Testis (tissue), 3 donors: ENCODE results near the gene CFAP157. TPM values are rescaled to one million over a fixed set of nuclear protein-coding genes. Genes with fewer than 3 reads are reported as not detected.

Experiments used
- DNase-seq: peaks from one replicate; pipeline ENCODE4 v3.0.0-alpha.2; 2019
- H3K27ac ChIP-seq, 2 donors: fragments of 200-600 bp; sonication (generic); one replicate each; pipeline ENCODE4 v1.5.1; 2019
- H3K27me3 ChIP-seq: fragments of 200-600 bp; sonication (generic); one replicate; pipeline ENCODE4 v1.5.1; 2019
- H3K36me3 ChIP-seq: fragments of 200-600 bp; sonication (generic); one replicate; pipeline ENCODE4 v1.5.1; 2017; ENCODE audit warnings: low read depth; ENCODE audit errors: missing control alignments
- H3K4me1 ChIP-seq: fragments of 200-600 bp; sonication (generic); one replicate; pipeline ENCODE4 v1.5.1; 2019
- H3K4me3 ChIP-seq, 2 donors: fragments of 200-600 bp; sonication (generic); one replicate each; pipeline ENCODE4 v1.5.1; 2017 to 2019
- H3K9me3 ChIP-seq: fragments of 200-600 bp; sonication (generic); one replicate; pipeline ENCODE4 v1.5.1; 2017
- CTCF ChIP-seq, 3 experiments: fragments of 450-650 bp in 2 of 3; fragments of 200-600 bp in 1 of 3; sonication (generic) in 1 of 3; IDR thresholded peaks; one replicate each; pipeline ENCODE4 v1.5.1; 2016 to 2019; ENCODE audit warnings: antibody characterized with exemption in 3 of 3, mild to moderate bottlenecking in 2 of 3, moderate library complexity in 1 of 3
- POLR2A ChIP-seq: fragments of 450-650 bp; IDR thresholded peaks from one replicate; pipeline ENCODE4 v1.6.1; 2017; ENCODE audit warnings: antibody characterized with exemption, mild to moderate bottlenecking, moderate library complexity
- WGBS, 2 donors: methylation state at CpG; one replicate each; pipeline ENCODE4 v1.1.5; 2018; 5-methylcytosine and 5-hydroxymethylcytosine counted together
- intact Hi-C: fragments of 100-400 bp; cut with DNase I; formaldehyde crosslinking; loops from one replicate; pipeline ENCODE4 v1.15.1; 2023; ENCODE audit warnings: low total_unique reads
- polyA plus RNA-seq: library from polyadenylated mRNA; stranded (reverse); fragments of 350-450 nt; fragmentation: Illumina TruSeq; extraction: RNeasy Lipid Tissue Mini Kit (QIAGEN cat#74804); gene quantifications from one replicate; pipeline ENCODE4 v1.2.3, GENCODE V29; 2014; ENCODE audit warnings: low read depth, low replicate concordance; ENCODE audit not compliant: insufficient read depth
- total RNA-seq, 2 donors: library from RNA; depleted of rRNA; stranded (reverse); fragments of >200 nt; gene quantifications; one replicate each; pipeline ENCODE4 v1.2.3, GENCODE V29; 2016

CFAP157 gene
- total and polyA plus RNA-seq, 3 donors from 2014 or later, result 11.6 to 30.6 (median 26.5) TPM

GRCh38 chr9:127730799-127731410 lies 24.1 kb downstream of the CFAP157 start:
- Histone ChIP-seq H3K36me3 (no peaks in the 10 kb centered on the region), H3K4me1 (peaks cover 35% of the 10 kb centered on the region), H3K4me3 (no peak overlapping the region), H3K27ac (peak overlapping the region in 1 of 2 donors; percentile 7), H3K27me3 (no peaks in the 10 kb centered on the region), H3K9me3 (no peaks in the 10 kb centered on the region)
- peak; percentile 49 for DNase-seq
- intact Hi-C loops, result loop anchor here (5.0 to 10.0 kb wide), 2 partner anchors 139 to 144 kb away; partner anchors contain the start of gene AK1
- 62 to 67% methylated on average over 3 to 9 of the region's 9 CpGs for WGBS, 2 donors
- no peak for TF ChIP-seq POLR2A
- TF ChIP-seq CTCF (IDR thresholded peaks at IDR 0.05), result no peak

- WGBS, 2 donors, result 48 to 54% methylated on average over 4 to 16 of the region's 16 CpGs
- no peaks in the 10 kb centered on the region for H3K9me3 ChIP-seq
- no peak overlapping the region for H3K27ac ChIP-seq
- intact Hi-C loops, result loop anchor here (5.0 to 10.0 kb wide), 2 partner anchors 140 to 143 kb away; partner anchors contain the start of gene AK1
- peaks cover 35% of the 10 kb centered on the region for H3K4me1 ChIP-seq
- no peaks in the 10 kb centered on the region for H3K36me3 ChIP-seq
- no peaks in the 10 kb centered on the region for H3K27me3 ChIP-seq
- DNase-seq, result peak; percentile 59
- TF ChIP-seq POLR2A, result no peak
- TF ChIP-seq CTCF (IDR thresholded peaks at IDR 0.05), result no peak
- no peak overlapping the region for H3K4me3 ChIP-seq
Measured at GRCh38 chr9:127731938-127732337, 25.1 kb downstream of the CFAP157 start.

GRCh38 chr9:127732444-127732843 lies 25.7 kb downstream of the CFAP157 start:
- no peak for TF ChIP-seq CTCF (IDR thresholded peaks at IDR 0.05)
- H3K27ac ChIP-seq, result no peak overlapping the region
- DNase-seq, result no peak
- 93 to 94% methylated on average over 12 to 21 of the region's 21 CpGs for WGBS, 2 donors
- no peaks in the 10 kb centered on the region for H3K9me3 ChIP-seq
- H3K4me3 ChIP-seq, result no peak overlapping the region
- intact Hi-C loops, result loop anchor here (5.0 to 10.0 kb wide), 2 partner anchors 140 to 142 kb away; partner anchors contain the start of gene AK1
- no peaks in the 10 kb centered on the region for H3K36me3 ChIP-seq
- no peaks in the 10 kb centered on the region for H3K27me3 ChIP-seq
- peaks cover 35% of the 10 kb centered on the region for H3K4me1 ChIP-seq

- 48 to 60% methylated on average over 2 of the region's 2 CpGs for WGBS, 2 donors
- intact Hi-C loops, result loop anchor here (5.0 to 10.0 kb wide), 2 partner anchors 141 kb away; partner anchors contain the start of gene AK1
Measured at GRCh38 chr9:127733614-127734013, 26.8 kb downstream of the CFAP157 start.

More at GRCh38 chr9:127733614-127734013, 26.8 kb downstream of the CFAP157 start:
- peak overlapping the region in 1 of 2 donors; percentile 77 for H3K4me3 ChIP-seq
- no peak for TF ChIP-seq POLR2A
- TF ChIP-seq CTCF (IDR thresholded peaks at IDR 0.05), result no peak
- H3K9me3 ChIP-seq, result no peaks in the 10 kb centered on the region
- no peak for DNase-seq
- peak overlapping the region in 1 of 2 donors; percentile 72 for H3K27ac ChIP-seq
- H3K36me3 ChIP-seq, result no peaks in the 10 kb centered on the region
- H3K4me1 ChIP-seq, result peaks cover 35% of the 10 kb centered on the region
- no peaks in the 10 kb centered on the region for H3K27me3 ChIP-seq
